ENCODE measurements around the gene RARB. TPM values are rescaled to one million over a fixed set of nuclear protein-coding genes. Genes with fewer than 3 reads are reported as not detected.

Gene RARB
- total and polyA plus RNA-seq, 7 experiments from 2014 or later: 0.07 to 0.13 TPM; not detected in 5

DNA sequence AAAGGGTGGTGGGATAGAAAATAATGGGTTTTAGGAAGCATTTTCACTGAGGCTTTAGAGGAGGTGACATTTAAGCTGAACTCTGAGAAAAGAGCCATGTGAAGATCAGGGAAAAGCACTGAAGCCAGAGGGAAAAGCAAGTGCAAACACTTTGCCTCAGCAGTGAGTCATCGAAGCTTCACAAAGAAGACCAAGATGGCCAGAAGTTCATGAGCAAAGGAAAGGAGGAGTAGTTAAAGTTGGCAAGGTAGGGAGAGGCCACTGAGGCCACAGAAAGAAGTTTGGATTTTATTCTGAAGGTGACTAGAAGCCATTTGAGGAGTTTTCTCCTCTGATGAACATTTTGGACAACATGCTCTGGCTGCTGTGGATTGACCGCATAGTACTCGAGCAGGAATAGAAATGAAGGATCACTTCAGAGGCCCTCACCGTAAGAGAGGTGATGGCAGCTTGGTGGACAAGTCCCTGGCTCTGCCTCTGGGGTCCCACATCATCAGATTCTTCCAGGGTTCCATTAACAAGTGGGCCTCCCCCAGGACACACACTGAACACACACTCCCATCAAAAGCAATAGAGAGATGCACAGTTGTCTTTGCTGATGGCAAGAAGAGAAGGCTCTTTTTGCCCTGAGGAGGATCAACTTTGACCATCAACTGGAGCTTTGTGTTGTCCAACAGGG is 161.2 kb downstream of the RARB start:
- CTCF ChIA-PET: no interaction called here
- no peak for ATAC-seq

GRCh38 chr3:25589783-25590258 is 161.8 kb downstream of the RARB start:
- Histone ChIP-seq H3K4me1 (ENCODE audit: control insufficient read depth in 2 of 2, insufficient read depth in 2 of 2, low read length in 2 of 2) (no peaks in the 10 kb centered on the region), H3K36me3 (ENCODE audit: control insufficient read depth in 2 of 3, insufficient read depth in 3 of 3, low read length in 3 of 3) (no peaks in the 10 kb centered on the region), H3K9me3 (ENCODE audit: control insufficient read depth in 2 of 3, low read length in 3 of 3) (no peaks in the 10 kb centered on the region), H3K27ac (ENCODE audit: low read depth, low read length) (no peak overlapping the region), H3K27me3 (ENCODE audit: control insufficient read depth in 2 of 2, insufficient read depth in 2 of 2, low read length in 2 of 2) (no peaks in the 10 kb centered on the region), H3K4me3 (ENCODE audit: low read length) (no peak overlapping the region)
- Mint-ChIP-seq H3K4me3 (no peak overlapping the region), H3K36me3 (no peaks in the 10 kb centered on the region), H3K9me3 (peaks cover 0 to 3% (median 0%) of the 10 kb centered on the region in 11 donors), H3K27me3 (peaks cover 0 to 3% (median 0%) of the 10 kb centered on the region in 5 donors), H3K4me1 (peaks cover 0 to 9% (median 6%) of the 10 kb centered on the region in 7 donors), H3K27ac (no peak overlapping the region)
- ChIA-PET POLR2A (interaction anchor here (0.5 kb wide), 1 partner anchor 134 kb away, joined by 3 read pairs; no protein-coding TSS in a partner anchor), CTCF (no interaction called here)
- no peak for DNase-seq
- ATAC-seq: no peak
- intact Hi-C loops (cut with micrococcal nuclease): loop anchor here in 1 of 2 donors (5.0 to 10.0 kb wide), 2 partner anchors 905 to 1403 kb away; no protein-coding TSS in a partner anchor

More for the DNA sequence above, 161.2 kb downstream of the RARB start:
- POLR2A ChIA-PET: interaction anchor here (0.5 kb wide), 1 partner anchor 134 kb away, joined by 3 read pairs; no protein-coding TSS in a partner anchor
- Histone ChIP-seq H3K4me1 (ENCODE audit: control insufficient read depth in 2 of 2, insufficient read depth in 2 of 2, low read length in 2 of 2) (no peaks in the 10 kb centered on the region), H3K36me3 (ENCODE audit: control insufficient read depth in 2 of 3, insufficient read depth in 3 of 3, low read length in 3 of 3) (no peaks in the 10 kb centered on the region), H3K4me3 (ENCODE audit: low read length) (no peak overlapping the region), H3K9me3 (ENCODE audit: control insufficient read depth in 2 of 3, low read length in 3 of 3) (no peaks in the 10 kb centered on the region), H3K27ac (ENCODE audit: low read depth, low read length) (no peak overlapping the region), H3K27me3 (ENCODE audit: control insufficient read depth in 2 of 2, insufficient read depth in 2 of 2, low read length in 2 of 2) (no peaks in the 10 kb centered on the region)
- Mint-ChIP-seq H3K4me3 (no peak overlapping the region), H3K4me1 (peaks cover 0 to 9% (median 5%) of the 10 kb centered on the region in 7 donors), H3K27me3 (peaks cover 0 to 3% (median 0%) of the 10 kb centered on the region in 5 donors), H3K27ac (peak overlapping the region in 1 of 9 donors; percentile 10), H3K9me3 (peaks cover 0 to 3% (median 0%) of the 10 kb centered on the region in 11 donors), H3K36me3 (no peaks in the 10 kb centered on the region)
- no peak for DNase-seq
- intact Hi-C loops (cut with micrococcal nuclease): no loop called here

DNA sequence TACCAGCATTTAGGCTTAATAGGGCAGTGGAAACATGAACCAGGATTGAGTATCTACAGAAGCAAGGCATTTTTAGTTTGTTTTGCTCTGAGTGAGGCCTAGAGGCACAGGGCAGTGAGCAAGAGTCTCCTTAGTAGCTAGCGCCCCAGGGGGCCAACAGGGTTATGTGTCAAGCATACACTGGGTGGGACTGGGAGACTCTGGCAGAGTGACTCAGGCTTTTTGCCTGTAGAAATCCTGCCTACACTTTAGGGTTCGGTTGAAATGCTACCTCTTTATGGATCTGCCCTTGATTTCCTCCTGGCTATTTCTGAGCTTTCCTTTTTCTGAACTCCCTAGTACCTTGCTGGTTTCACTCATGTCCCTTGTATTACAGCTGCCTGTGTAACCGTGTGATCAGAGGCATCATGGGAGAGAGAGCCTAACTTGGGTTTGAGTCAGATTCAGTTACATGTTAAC is 164.5 kb downstream of the RARB start:
- no peak for DNase-seq
- Histone ChIP-seq H3K9me3 (ENCODE audit: control insufficient read depth in 2 of 3, low read length in 3 of 3) (no peaks in the 10 kb centered on the region), H3K36me3 (ENCODE audit: control insufficient read depth in 2 of 3, insufficient read depth in 3 of 3, low read length in 3 of 3) (peaks cover 0 to 8% (median 0%) of the 10 kb centered on the region in 3 experiments), H3K4me3 (ENCODE audit: low read length) (no peak overlapping the region), H3K27ac (ENCODE audit: low read depth, low read length) (no peak overlapping the region), H3K27me3 (ENCODE audit: control insufficient read depth in 2 of 2, insufficient read depth in 2 of 2, low read length in 2 of 2) (no peaks in the 10 kb centered on the region), H3K4me1 (ENCODE audit: control insufficient read depth in 2 of 2, insufficient read depth in 2 of 2, low read length in 2 of 2) (no peaks in the 10 kb centered on the region)
- CTCF ChIA-PET: interaction anchor here (0.6 to 0.7 kb wide), 2 partner anchors 611 to 1793 kb away, joined by 4 read pairs; no protein-coding TSS in a partner anchor
- Mint-ChIP-seq H3K9me3 (no peaks in the 10 kb centered on the region), H3K27ac (peak overlapping the region in 4 of 9 donors; percentile 28 to 80 (median 71)), H3K36me3 (peaks cover 0 to 4% (median 0%) of the 10 kb centered on the region in 5 donors), H3K4me3 (no peak overlapping the region), H3K27me3 (no peaks in the 10 kb centered on the region), H3K4me1 (peaks cover 0 to 9% (median 6%) of the 10 kb centered on the region in 7 donors)
- intact Hi-C loops (cut with micrococcal nuclease): loop anchor here in 1 of 2 donors (5.0 to 10.0 kb wide), 2 partner anchors 908 to 1405 kb away; no protein-coding TSS in a partner anchor
- POLR2A ChIA-PET: interaction anchor here (1.0 kb wide), 1 partner anchor 12 kb away, joined by 4 read pairs; no protein-coding TSS in a partner anchor
- ATAC-seq: no peak

DNA sequence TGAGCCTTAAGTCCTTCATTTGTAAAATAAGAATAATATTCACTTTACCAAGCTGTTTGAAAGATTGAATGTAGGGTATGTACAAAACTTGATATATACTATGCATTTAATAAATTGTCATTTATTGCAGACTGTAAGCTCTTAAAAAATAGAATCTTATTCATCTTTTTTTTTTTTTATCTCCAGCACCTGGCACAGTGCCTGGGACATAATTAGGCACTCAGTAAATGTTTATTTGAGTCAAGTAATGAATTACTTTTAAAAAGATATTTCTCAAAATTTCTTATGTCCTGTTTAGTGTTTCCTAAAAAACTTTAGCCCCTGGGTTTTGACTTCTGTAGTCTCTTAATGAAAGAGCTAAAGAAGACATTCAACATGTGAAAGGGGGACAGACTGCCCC is 164.9 kb downstream of the RARB start:
- H3K9me3 Mint-ChIP-seq: no peaks in the 10 kb centered on the region
- ChIA-PET POLR2A (interaction anchor here (1.0 kb wide), 1 partner anchor 11 kb away, joined by 4 read pairs; no protein-coding TSS in a partner anchor), CTCF (interaction anchor here (0.5 to 0.7 kb wide), 3 partner anchors 266 to 1793 kb away, joined by 3 to 4 read pairs (median 4); no protein-coding TSS in a partner anchor)
- no peak overlapping the region for H3K4me3 Mint-ChIP-seq
- Histone ChIP-seq H3K9me3 (ENCODE audit: control insufficient read depth in 2 of 3, low read length in 3 of 3) (no peaks in the 10 kb centered on the region), H3K27me3 (ENCODE audit: control insufficient read depth in 2 of 2, insufficient read depth in 2 of 2, low read length in 2 of 2) (no peaks in the 10 kb centered on the region), H3K4me1 (ENCODE audit: control insufficient read depth in 2 of 2, insufficient read depth in 2 of 2, low read length in 2 of 2) (no peaks in the 10 kb centered on the region), H3K27ac (ENCODE audit: low read depth, low read length) (no peak overlapping the region), H3K36me3 (ENCODE audit: control insufficient read depth in 2 of 3, insufficient read depth in 3 of 3, low read length in 3 of 3) (peaks cover 0 to 10% (median 1%) of the 10 kb centered on the region in 3 experiments), H3K4me3 (ENCODE audit: low read length) (no peak overlapping the region)
- H3K4me1 Mint-ChIP-seq: peaks cover 0 to 9% (median 6%) of the 10 kb centered on the region in 7 donors
- H3K27me3 Mint-ChIP-seq: no peaks in the 10 kb centered on the region
- intact Hi-C loops (cut with micrococcal nuclease): loop anchor here in 1 of 2 donors (5.0 to 10.0 kb wide), 2 partner anchors 908 to 1406 kb away; no protein-coding TSS in a partner anchor
- DNase-seq (no peak), ATAC-seq (no peak)
- peaks cover 0 to 6% (median 0%) of the 10 kb centered on the region in 5 donors for H3K36me3 Mint-ChIP-seq
- H3K27ac Mint-ChIP-seq: peak overlapping the region in 6 of 9 donors; percentile 9 to 80 (median 62)

DNA sequence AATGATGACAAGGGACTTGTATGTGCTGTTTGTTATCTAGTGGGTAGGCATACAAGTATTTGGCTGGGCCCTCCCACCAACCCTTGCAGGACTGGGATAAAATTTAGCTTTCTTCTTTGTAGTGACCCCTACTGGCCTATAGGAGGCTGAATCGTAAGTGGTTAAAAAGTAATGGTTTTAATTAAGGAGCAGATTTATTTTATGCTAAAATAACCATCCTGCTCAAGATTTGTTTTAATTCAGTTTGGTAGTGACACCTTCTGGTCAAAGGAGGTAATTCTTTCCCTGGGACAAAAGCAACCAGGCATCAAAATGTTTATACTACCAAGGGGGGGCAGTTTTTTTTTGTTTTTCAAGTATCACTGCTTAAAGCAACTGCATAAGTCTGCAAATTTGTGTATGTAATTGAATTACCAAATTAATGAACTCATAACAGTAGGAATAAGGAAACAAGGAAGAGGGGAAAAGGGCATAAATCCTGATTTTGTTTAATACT is 166.0 kb downstream of the RARB start:
- H3K9me3 ChIP-seq (ENCODE audit: control insufficient read depth in 2 of 3, low read length in 3 of 3): no peaks in the 10 kb centered on the region
- no peaks in the 10 kb centered on the region for H3K27me3 ChIP-seq (ENCODE audit: control insufficient read depth in 2 of 2, insufficient read depth in 2 of 2, low read length in 2 of 2)
- H3K27ac ChIP-seq (ENCODE audit: low read depth, low read length): no peak overlapping the region
- intact Hi-C loops (cut with micrococcal nuclease): loop anchor here (1.0 to 10.0 kb wide), 6 partner anchors 189 to 1705 kb away; partner anchors contain the start of gene NGLY1 (in 1 of the 2)
- H3K4me1 ChIP-seq (ENCODE audit: control insufficient read depth in 2 of 2, insufficient read depth in 2 of 2, low read length in 2 of 2): no peaks in the 10 kb centered on the region
- Mint-ChIP-seq H3K4me3 (no peak overlapping the region), H3K27ac (peak overlapping the region in 7 of 9 donors; percentile 3 to 71 (median 40)), H3K27me3 (no peaks in the 10 kb centered on the region), H3K36me3 (peaks cover 0 to 12% (median 6%) of the 10 kb centered on the region in 5 donors), H3K9me3 (no peaks in the 10 kb centered on the region), H3K4me1 (peaks cover 0 to 9% (median 6%) of the 10 kb centered on the region in 7 donors)
- ATAC-seq (peak; percentile 73), DNase-seq (peak in 7 of 9 donors; percentile 16 to 42 (median 25))
- peaks cover 0 to 14% (median 10%) of the 10 kb centered on the region in 3 experiments for H3K36me3 ChIP-seq (ENCODE audit: control insufficient read depth in 2 of 3, insufficient read depth in 3 of 3, low read length in 3 of 3)
- ChIA-PET CTCF (interaction anchor here (1.9 kb wide), 1 partner anchor 12 kb away, joined by 4 read pairs; no protein-coding TSS in a partner anchor), POLR2A (no interaction called here)
- no peak overlapping the region for H3K4me3 ChIP-seq (ENCODE audit: low read length)

GRCh38 chr3:25597535-25598101 is 169.6 kb downstream of the RARB start:
- no peak for DNase-seq
- H3K36me3 Mint-ChIP-seq: peaks cover 4 to 29% (median 10%) of the 10 kb centered on the region in 5 donors
- Histone ChIP-seq H3K9me3 (ENCODE audit: control insufficient read depth in 2 of 3, low read length in 3 of 3) (no peaks in the 10 kb centered on the region), H3K27ac (ENCODE audit: low read depth, low read length) (no peak overlapping the region), H3K4me1 (ENCODE audit: control insufficient read depth in 2 of 2, insufficient read depth in 2 of 2, low read length in 2 of 2) (no peaks in the 10 kb centered on the region), H3K27me3 (ENCODE audit: control insufficient read depth in 2 of 2, insufficient read depth in 2 of 2, low read length in 2 of 2) (no peaks in the 10 kb centered on the region), H3K36me3 (ENCODE audit: control insufficient read depth in 2 of 3, insufficient read depth in 3 of 3, low read length in 3 of 3) (peaks cover 0 to 43% (median 14%) of the 10 kb centered on the region in 3 experiments), H3K4me3 (ENCODE audit: low read length) (no peak overlapping the region)
- H3K9me3 Mint-ChIP-seq: no peaks in the 10 kb centered on the region
- ATAC-seq: no peak
- ChIA-PET CTCF (no interaction called here), POLR2A (no interaction called here)
- peak overlapping the region in 6 of 9 donors; percentile 6 to 58 (median 38) for H3K27ac Mint-ChIP-seq
- peaks cover 0 to 9% (median 6%) of the 10 kb centered on the region in 7 donors for H3K4me1 Mint-ChIP-seq
- intact Hi-C loops (cut with micrococcal nuclease): loop anchor here in 1 of 2 donors (10.0 kb wide), 1 partner anchor 913 kb away; no protein-coding TSS in a partner anchor
- no peaks in the 10 kb centered on the region for H3K27me3 Mint-ChIP-seq
- no peak overlapping the region for H3K4me3 Mint-ChIP-seq
